Neural cell (in vitro differentiated cells): ENCODE data around the gene OLIG2. TPM values are rescaled to one million over a fixed set of nuclear protein-coding genes. Genes with fewer than 3 reads are reported as not detected.

Experiments used
- H2AFZ ChIP-seq: fragments of 200-600, 300-800 bp; sonication (generic), shearing (Covaris generic); 2 replicates; pipeline ENCODE4 v1.6.0; 2014; ENCODE audit warnings: low read depth, mild to moderate bottlenecking, antibody characterized with exemption, low read length, moderate library complexity
- H3F3A ChIP-seq: fragments of 200-600 bp; shearing (Covaris generic); 2 replicates; pipeline ENCODE4 v1.6.1; 2016; ENCODE audit warnings: mild to moderate bottlenecking, moderate library complexity, mixed read lengths, antibody characterized with exemption, low read length; ENCODE audit not compliant: insufficient read depth, poor library complexity, severe bottlenecking
- H3K27ac ChIP-seq: fragments of 200-600, 300-800 bp; sonication (generic), shearing (Covaris generic); 2 replicates; pipeline ENCODE4 v1.5.1; 2014; ENCODE audit warnings: mild to moderate bottlenecking, low read length, moderate library complexity
- H3K27me3 ChIP-seq: fragments of 300-800, 200-600 bp; sonication (generic), shearing (Covaris generic); 2 replicates; pipeline ENCODE4 v1.6.0; 2014; ENCODE audit warnings: mild to moderate bottlenecking, low read depth, low read length, moderate library complexity; ENCODE audit not compliant: insufficient read depth
- H3K36me3 ChIP-seq: fragments of 300-800, 200-600 bp; sonication (generic), shearing (Covaris generic); 2 replicates; pipeline ENCODE4 v1.5.1; 2014; ENCODE audit warnings: mild to moderate bottlenecking, antibody characterized with exemption, low read length, moderate library complexity; ENCODE audit not compliant: insufficient read depth
- H3K4me2 ChIP-seq: fragments of 300-800, 200-600 bp; sonication (generic), shearing (Covaris generic); 2 replicates; pipeline ENCODE4 v1.6.0; 2014; ENCODE audit warnings: mild to moderate bottlenecking, low read length
- H3K4me3 ChIP-seq: fragments of 300-800, 200-600 bp; sonication (generic), shearing (Covaris generic); 2 replicates; pipeline ENCODE4 v1.5.1; 2014; ENCODE audit warnings: mild to moderate bottlenecking, low read length, moderate library complexity
- H3K79me2 ChIP-seq: fragments of 200-600 bp; shearing (Covaris generic); replicated peaks from 2 replicates; pipeline ENCODE4 v1.6.0; 2014; ENCODE audit warnings: mild to moderate bottlenecking, low read length, moderate library complexity; ENCODE audit not compliant: insufficient read depth
- H3K9ac ChIP-seq: fragments of 300-800, 200-600 bp; sonication (generic), shearing (Covaris generic); 2 replicates; pipeline ENCODE4 v1.6.1; 2016; ENCODE audit warnings: mild to moderate bottlenecking, low read length, mixed read lengths
- H3K9me2 ChIP-seq: fragments of 200-600 bp; shearing (Covaris generic); 2 replicates; pipeline ENCODE4 v1.6.1; 2016; ENCODE audit warnings: mild to moderate bottlenecking, low read length, mixed read lengths; ENCODE audit not compliant: insufficient read depth
- H3K9me3 ChIP-seq: fragments of 200-600, 300-800 bp; sonication (generic), shearing (Covaris generic); 2 replicates; pipeline ENCODE4 v1.6.1; 2016; ENCODE audit warnings: mild to moderate bottlenecking, mixed run types, low read length, moderate library complexity, mixed read lengths
- H4K20me1 ChIP-seq: fragments of 200-600 bp; shearing (Covaris generic); 2 replicates; pipeline ENCODE4 v1.6.1; 2016; ENCODE audit warnings: mild to moderate bottlenecking, mixed run types; ENCODE audit not compliant: insufficient read depth
- CTCF ChIP-seq: fragments of 450-650 bp; IDR thresholded peaks from 2 replicates; pipeline ENCODE4 v1.5.1; 2014; ENCODE audit warnings: antibody characterized with exemption, mild to moderate bottlenecking, moderate library complexity; ENCODE audit not compliant: poor library complexity, severe bottlenecking
- EP300 ChIP-seq: fragments of 450-650 bp; conservative IDR thresholded peaks from 2 replicates; pipeline ENCODE4 v1.6.1; 2014; ENCODE audit warnings: antibody characterized with exemption, mild to moderate bottlenecking, moderate library complexity; ENCODE audit not compliant: poor library complexity, severe bottlenecking
- EZH2 ChIP-seq: fragments of 200-600, 300-800 bp; shearing (Covaris generic), sonication (generic); IDR thresholded peaks from 2 replicates; pipeline ENCODE4 v1.6.1; 2014; ENCODE audit warnings: antibody characterized with exemption, low read length, borderline replicate concordance, mild to moderate bottlenecking; ENCODE audit not compliant: insufficient read depth, poor library complexity, severe bottlenecking
- MXI1 ChIP-seq: fragments of 450-650 bp; conservative IDR thresholded peaks from 2 replicates; pipeline ENCODE4 v1.6.1; 2014; ENCODE audit warnings: antibody characterized with exemption, mild to moderate bottlenecking; ENCODE audit not compliant: poor library complexity, severe bottlenecking
- POLR2AphosphoS5 ChIP-seq: IDR thresholded peaks from 2 replicates; pipeline ENCODE4 v1.6.1; 2012
- SMC3 ChIP-seq: fragments of 450-650 bp; conservative IDR thresholded peaks from 2 replicates; pipeline ENCODE4 v1.6.1; 2014; ENCODE audit warnings: antibody characterized with exemption, mild to moderate bottlenecking, moderate library complexity; ENCODE audit not compliant: poor library complexity
- polyA plus RNA-seq: library from polyadenylated mRNA; depleted of rRNA; stranded (reverse); fragments of >200 nt; gene quantifications from 2 replicates; pipeline ENCODE4 v1.2.3, GENCODE V29; 2014
- TF ChIP-seq, protein P1 (sequence below): IDR thresholded peaks from 2 replicates; pipeline ENCODE4 v1.6.1; 2012; ENCODE audit warnings: borderline replicate concordance

Gene OLIG2
- polyA plus RNA-seq, 1 donor from 2014 or later: 0.90 TPM

- no peaks in the 10 kb centered on the region for H3K9me3 ChIP-seq
- H4K20me1 ChIP-seq: no peaks in the 10 kb centered on the region
- H3K79me2 ChIP-seq: no peaks in the 10 kb centered on the region
- TF ChIP-seq CTCF: peak; percentile 31
- TF ChIP-seq EZH2: no peak
- peaks cover 97% of the 10 kb centered on the region for H3K27me3 ChIP-seq
- no peak overlapping the region for H3K9ac ChIP-seq
- H2AFZ ChIP-seq: no peak overlapping the region
- peak overlapping the region; percentile 62 for H3K4me3 ChIP-seq
- no peaks in the 10 kb centered on the region for H3F3A ChIP-seq
- H3K36me3 ChIP-seq: no peaks in the 10 kb centered on the region
- no peak overlapping the region for H3K27ac ChIP-seq
- no peaks in the 10 kb centered on the region for H3K9me2 ChIP-seq
- H3K4me2 ChIP-seq: no peak overlapping the region
Measured at GRCh38 chr21:33025106-33025488, 638 bp upstream of the OLIG2 start.

GRCh38 chr21:33026443-33026858 lies 716 bp downstream of the OLIG2 start:
- H3K27ac ChIP-seq: no peak overlapping the region
- no peak overlapping the region for H3K4me2 ChIP-seq
- no peaks in the 10 kb centered on the region for H3K9me3 ChIP-seq
- no peak overlapping the region for H2AFZ ChIP-seq
- H3K79me2 ChIP-seq: no peaks in the 10 kb centered on the region
- H3K4me3 ChIP-seq: peak overlapping the region; percentile 62
- H3K27me3 ChIP-seq: peaks cover 99% of the 10 kb centered on the region
- no peaks in the 10 kb centered on the region for H3K36me3 ChIP-seq
- no peak for TF ChIP-seq EZH2
- TF ChIP-seq CTCF: no peak
- TF ChIP-seq POLR2AphosphoS5: no peak
- no peak for TF ChIP-seq MXI1
- no peak for TF ChIP-seq SMC3
- H3K9ac ChIP-seq: no peak overlapping the region
- H4K20me1 ChIP-seq: no peaks in the 10 kb centered on the region
- no peaks in the 10 kb centered on the region for H3K9me2 ChIP-seq
- no peaks in the 10 kb centered on the region for H3F3A ChIP-seq

DNA sequence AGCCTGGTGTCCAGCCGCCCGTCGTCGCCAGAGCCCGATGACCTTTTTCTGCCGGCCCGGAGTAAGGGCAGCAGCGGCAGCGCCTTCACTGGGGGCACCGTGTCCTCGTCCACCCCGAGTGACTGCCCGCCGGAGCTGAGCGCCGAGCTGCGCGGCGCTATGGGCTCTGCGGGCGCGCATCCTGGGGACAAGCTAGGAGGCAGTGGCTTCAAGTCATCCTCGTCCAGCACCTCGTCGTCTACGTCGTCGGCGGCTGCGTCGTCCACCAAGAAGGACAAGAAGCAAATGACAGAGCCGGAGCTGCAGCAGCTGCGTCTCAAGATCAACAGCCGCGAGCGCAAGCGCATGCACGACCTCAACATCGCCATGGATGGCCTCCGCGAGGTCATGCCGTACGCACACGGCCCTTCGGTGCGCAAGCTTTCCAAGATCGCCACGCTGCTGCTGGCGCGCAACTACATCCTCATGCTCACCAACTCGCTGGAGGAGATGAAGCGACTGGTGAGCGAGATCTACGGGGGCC lies 1.2 kb downstream of the OLIG2 start:
- peak overlapping the region; percentile 47 for H3K4me3 ChIP-seq
- no peaks in the 10 kb centered on the region for H3F3A ChIP-seq
- no peaks in the 10 kb centered on the region for H3K9me3 ChIP-seq
- H3K27ac ChIP-seq: no peak overlapping the region
- TF ChIP-seq, protein P1, sequence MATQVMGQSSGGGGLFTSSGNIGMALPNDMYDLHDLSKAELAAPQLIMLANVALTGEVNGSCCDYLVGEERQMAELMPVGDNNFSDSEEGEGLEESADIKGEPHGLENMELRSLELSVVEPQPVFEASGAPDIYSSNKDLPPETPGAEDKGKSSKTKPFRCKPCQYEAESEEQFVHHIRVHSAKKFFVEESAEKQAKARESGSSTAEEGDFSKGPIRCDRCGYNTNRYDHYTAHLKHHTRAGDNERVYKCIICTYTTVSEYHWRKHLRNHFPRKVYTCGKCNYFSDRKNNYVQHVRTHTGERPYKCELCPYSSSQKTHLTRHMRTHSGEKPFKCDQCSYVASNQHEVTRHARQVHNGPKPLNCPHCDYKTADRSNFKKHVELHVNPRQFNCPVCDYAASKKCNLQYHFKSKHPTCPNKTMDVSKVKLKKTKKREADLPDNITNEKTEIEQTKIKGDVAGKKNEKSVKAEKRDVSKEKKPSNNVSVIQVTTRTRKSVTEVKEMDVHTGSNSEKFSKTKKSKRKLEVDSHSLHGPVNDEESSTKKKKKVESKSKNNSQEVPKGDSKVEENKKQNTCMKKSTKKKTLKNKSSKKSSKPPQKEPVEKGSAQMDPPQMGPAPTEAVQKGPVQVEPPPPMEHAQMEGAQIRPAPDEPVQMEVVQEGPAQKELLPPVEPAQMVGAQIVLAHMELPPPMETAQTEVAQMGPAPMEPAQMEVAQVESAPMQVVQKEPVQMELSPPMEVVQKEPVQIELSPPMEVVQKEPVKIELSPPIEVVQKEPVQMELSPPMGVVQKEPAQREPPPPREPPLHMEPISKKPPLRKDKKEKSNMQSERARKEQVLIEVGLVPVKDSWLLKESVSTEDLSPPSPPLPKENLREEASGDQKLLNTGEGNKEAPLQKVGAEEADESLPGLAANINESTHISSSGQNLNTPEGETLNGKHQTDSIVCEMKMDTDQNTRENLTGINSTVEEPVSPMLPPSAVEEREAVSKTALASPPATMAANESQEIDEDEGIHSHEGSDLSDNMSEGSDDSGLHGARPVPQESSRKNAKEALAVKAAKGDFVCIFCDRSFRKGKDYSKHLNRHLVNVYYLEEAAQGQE: no peak
- TF ChIP-seq EP300 (no peak), EZH2 (peak; percentile 83), SMC3 (no peak)
- no peak overlapping the region for H3K9ac ChIP-seq
- H2AFZ ChIP-seq: no peak overlapping the region
- no peaks in the 10 kb centered on the region for H4K20me1 ChIP-seq
- no peak overlapping the region for H3K4me2 ChIP-seq
- no peaks in the 10 kb centered on the region for H3K36me3 ChIP-seq
- H3K9me2 ChIP-seq: no peaks in the 10 kb centered on the region
- H3K79me2 ChIP-seq: no peaks in the 10 kb centered on the region
- H3K27me3 ChIP-seq: peaks cover 99% of the 10 kb centered on the region
